Choroid plexus epithelial cell (primary cell): ENCODE data around the gene PELI2.

Experiments
- DNase-seq: peaks from one replicate; pipeline ENCODE4 v3.0.0-alpha.2; 2010; ENCODE audit warnings: low read depth
- H3K4me3 ChIP-seq: 2 replicates; pipeline ENCODE4 v1.5.1; 2011; ENCODE audit warnings: low read depth, mild to moderate bottlenecking, control low read depth, low read length, moderate library complexity
- TF ChIP-seq, protein P1 (sequence below): conservative IDR thresholded peaks from 2 replicates; pipeline ENCODE4 v1.5.1; 2011; ENCODE audit warnings: low read depth, mild to moderate bottlenecking, control low read depth, inconsistent platforms, low read length, moderate library complexity

PELI2 gene

DNA sequence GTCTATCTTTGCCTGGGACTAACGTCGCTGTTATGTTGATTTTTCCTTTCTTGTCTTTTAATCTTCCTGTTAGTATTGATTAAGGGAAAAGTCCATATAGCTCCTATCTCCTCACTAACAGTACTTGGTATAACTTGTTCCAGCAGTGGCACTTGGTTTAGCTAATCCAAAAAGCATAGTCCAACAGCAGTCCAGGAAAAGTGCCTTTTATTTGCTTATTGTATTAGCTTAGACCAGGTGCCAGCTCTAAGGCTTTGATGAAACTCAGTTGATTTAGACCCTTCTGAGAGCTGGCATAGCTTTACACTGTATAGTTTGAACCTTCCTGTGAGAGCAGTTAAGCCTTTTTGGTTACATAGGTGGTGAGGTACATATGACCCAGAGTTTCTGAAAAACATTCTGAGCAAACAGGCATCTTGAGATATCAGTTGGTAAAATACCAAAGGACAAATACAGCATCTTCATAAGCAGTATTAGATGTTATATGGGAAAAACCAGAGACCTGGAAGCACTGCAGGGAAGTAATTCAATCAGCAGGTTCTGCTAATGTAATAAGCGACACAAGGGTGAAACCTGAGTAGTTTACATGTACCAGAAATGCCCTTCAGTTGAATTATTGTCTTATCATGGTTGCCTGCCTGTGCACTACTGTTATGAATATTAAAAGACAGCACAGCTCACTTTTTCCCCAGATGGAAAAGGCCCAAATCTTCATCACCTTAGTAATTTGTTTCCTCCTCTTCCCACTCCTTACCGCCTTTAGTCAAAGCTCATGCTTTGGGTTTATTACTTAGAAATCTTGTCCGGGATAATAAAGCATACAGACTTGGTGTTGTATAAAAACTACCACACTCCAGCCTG, 13.0 kb downstream of the PELI2 start:
- TF ChIP-seq, protein P1, sequence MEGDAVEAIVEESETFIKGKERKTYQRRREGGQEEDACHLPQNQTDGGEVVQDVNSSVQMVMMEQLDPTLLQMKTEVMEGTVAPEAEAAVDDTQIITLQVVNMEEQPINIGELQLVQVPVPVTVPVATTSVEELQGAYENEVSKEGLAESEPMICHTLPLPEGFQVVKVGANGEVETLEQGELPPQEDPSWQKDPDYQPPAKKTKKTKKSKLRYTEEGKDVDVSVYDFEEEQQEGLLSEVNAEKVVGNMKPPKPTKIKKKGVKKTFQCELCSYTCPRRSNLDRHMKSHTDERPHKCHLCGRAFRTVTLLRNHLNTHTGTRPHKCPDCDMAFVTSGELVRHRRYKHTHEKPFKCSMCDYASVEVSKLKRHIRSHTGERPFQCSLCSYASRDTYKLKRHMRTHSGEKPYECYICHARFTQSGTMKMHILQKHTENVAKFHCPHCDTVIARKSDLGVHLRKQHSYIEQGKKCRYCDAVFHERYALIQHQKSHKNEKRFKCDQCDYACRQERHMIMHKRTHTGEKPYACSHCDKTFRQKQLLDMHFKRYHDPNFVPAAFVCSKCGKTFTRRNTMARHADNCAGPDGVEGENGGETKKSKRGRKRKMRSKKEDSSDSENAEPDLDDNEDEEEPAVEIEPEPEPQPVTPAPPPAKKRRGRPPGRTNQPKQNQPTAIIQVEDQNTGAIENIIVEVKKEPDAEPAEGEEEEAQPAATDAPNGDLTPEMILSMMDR: no peak
- no peak overlapping the region for H3K4me3 ChIP-seq
- no peak for DNase-seq

DNA sequence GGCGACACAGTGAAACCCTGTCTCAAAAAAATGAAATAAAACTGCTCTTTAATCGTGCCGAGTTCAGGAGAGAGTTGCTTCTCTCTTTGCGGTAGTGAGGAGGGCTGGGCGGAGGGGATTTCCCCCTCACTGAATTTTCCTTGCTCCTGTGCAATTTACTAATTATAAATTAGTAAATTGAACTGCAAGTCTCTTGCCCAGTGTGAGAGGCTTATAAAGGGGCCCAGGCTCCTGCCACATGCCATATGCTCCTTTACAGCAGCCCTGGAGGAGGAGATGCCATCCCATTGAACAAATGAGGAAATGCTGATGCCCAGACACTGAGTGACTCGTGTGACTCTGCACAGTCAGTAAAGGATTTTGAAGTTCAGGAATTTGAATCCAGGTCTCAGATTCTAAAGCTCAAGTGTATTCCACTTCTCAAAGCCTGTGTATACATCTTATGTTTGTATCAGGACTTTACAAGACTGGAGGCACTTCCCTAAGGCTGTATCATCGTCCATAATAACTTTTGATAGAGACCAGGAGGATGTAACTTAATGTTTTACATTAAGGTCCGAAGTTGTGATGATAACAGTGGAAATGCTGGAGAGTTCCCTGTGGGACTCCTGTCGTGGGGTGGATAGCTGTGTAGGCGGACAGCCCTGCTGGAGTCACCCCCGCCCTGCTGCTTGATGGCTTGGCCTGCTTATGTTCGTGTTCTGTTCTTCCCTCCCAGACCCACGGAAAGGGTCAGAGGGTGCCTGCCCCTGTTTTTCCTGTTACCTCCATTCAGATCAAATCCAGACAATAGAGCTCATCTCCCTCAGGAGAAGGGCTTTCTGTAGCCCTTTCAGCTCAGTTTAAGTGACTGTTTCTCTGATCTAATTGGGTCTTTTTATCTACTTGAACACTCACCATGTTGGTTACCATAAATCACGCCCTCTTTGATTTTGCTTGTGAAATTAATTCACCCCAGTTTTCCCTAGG, 13.9 kb downstream of the PELI2 start:
- DNase-seq: no peak
- TF ChIP-seq, protein P1: no peak
- no peak overlapping the region for H3K4me3 ChIP-seq

DNA sequence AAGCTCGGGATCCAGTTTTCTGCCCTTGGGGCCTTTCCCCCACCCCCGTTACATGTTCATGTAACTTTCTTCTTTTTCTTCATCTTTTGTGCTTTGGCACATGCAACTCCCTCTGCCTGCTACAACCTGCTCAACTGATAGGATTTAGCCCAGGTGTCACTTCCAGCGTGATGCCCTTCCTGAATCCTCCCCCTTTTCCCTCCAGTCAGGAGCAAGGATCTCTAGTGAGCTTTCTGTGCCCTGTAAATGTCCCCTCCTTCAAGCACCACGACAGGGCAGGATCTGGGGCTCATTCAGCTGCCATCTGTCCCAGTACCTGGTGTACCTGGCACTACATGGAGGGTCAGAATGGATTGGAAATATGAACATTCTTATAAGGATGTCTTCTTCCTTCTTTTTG, 15.3 kb downstream of the PELI2 start:
- TF ChIP-seq, protein P1: no peak
- DNase-seq: no peak
- no peak overlapping the region for H3K4me3 ChIP-seq

DNA sequence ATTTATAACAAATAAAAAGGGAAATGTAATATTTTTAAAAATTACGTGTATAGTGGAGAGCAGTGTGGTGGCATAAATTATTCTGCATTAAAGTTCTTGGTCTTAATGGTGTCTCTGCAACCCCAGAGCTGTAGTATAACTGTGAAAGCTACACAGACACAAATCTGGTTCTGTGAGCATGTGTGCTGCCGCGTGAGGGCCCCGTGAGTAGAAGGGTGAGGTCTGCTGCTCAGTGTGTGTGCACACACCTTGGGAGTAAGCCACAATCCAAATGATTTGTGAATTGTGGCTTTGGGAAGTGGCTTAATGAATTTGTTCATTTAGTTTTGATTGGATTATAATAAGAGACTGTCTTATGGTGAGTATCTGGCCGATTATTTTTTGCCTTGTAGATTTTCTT, 16.8 kb downstream of the PELI2 start:
- no peak for DNase-seq
- TF ChIP-seq, protein P1: peak; percentile 6
- H3K4me3 ChIP-seq: no peak overlapping the region

DNA sequence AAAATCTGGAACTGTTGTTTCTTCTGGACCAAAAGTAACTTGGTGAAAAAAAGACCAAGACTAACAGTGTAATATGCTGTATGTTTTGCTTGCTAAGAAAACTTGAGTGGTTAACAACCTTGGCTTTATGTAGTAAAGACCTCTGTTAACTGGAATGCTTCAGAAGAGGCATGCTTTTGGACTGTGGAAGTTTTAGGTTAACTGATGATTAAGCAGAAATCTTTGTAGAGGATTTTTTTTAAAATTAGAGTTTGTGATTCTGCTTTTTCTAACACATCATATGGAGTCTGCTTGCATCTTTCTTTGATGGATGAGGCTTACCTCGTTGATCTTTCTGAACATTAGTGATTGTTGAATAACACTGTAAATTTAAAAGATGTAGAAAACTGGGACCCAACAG, 17.5 kb downstream of the PELI2 start:
- H3K4me3 ChIP-seq: no peak overlapping the region

DNA sequence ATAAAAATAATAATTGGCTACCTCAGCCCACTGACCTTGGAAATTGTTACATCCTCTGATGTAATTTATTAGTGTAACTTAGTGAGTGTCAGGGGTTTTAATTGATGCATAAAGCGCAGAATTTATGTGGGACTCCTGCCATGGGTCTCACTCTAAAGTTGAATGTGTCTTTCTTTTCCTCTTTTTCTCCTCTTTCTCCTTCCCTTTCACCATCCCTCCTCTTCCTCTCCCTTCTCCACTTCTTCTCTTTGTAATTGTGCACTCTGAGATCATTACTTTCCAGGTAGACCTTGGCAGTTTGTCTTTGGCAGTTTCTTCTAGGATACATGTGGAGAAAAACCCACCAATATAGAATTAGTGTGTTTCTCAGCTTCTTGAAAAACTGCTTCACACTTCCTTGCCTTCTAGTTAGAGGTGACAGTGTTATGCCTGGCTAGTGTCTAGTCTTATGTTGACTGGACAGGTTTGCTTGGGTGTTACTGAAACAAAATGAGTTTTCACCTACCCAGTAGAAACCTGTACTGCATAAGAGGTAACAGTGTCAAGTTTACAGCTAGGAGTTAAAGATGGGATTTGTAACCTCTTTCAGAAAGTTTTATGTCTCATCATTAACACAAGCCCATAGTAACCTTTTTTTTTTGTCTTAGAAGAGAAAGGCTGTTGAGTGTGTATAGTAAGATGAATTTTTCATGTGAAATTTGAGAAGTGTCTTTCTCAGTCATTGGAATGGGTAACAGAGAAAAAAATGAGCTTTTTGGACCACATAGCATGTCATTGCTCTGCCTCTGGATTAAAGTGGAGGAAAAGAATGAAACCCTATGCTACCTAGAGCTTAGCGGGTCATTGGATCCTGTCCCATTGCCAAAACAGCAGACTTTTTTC, 18.6 kb downstream of the PELI2 start:
- no peak for DNase-seq
- TF ChIP-seq, protein P1: no peak

More for the DNA sequence above, 17.5 kb downstream of the PELI2 start:
- DNase-seq: no peak
- TF ChIP-seq, protein P1: no peak

More for the DNA sequence above, 18.6 kb downstream of the PELI2 start:
- H3K4me3 ChIP-seq: no peak overlapping the region
